NCI-H1092 (cell line): ENCODE results near the gene TIAM1.
"Not testable (repeated sequence)": the region's sequence is repeated elsewhere in the genome, so short reads cannot be mapped to it uniquely, and the experiment has no call there.

Source experiments
- DNase-seq: peaks from one replicate; lab custom pipeline; 2025; lab: John Stamatoyannopoulos, UW

TIAM1 gene

GRCh38 chr21:31252091-31252490 is 92.0 kb downstream of the TIAM1 start:
- DNase-seq: no peak

GRCh38 chr21:31251686-31252085 is 92.4 kb downstream of the TIAM1 start:
- DNase-seq: no peak

- no peak for DNase-seq
Measured at GRCh38 chr21:31248598-31248997, 95.5 kb downstream of the TIAM1 start.

- no peak for DNase-seq
Measured at GRCh38 chr21:31243611-31244010, 100.5 kb downstream of the TIAM1 start.

- no peak for DNase-seq
Measured at GRCh38 chr21:31236528-31236927, 107.5 kb downstream of the TIAM1 start.

GRCh38 chr21:31235671-31236450 is 108.2 kb downstream of the TIAM1 start:
- no peak for DNase-seq

GRCh38 chr21:31234936-31235335 is 109.1 kb downstream of the TIAM1 start:
- DNase-seq: no peak

- DNase-seq: no peak
Measured at GRCh38 chr21:31233711-31234110, 110.3 kb downstream of the TIAM1 start.

- no peak for DNase-seq
Measured at GRCh38 chr21:31232344-31232743, 111.7 kb downstream of the TIAM1 start.

GRCh38 chr21:31230937-31231336 is 113.1 kb downstream of the TIAM1 start:
- no peak for DNase-seq

- not testable (repeated sequence) for DNase-seq
Measured at GRCh38 chr21:31228723-31229122, 115.3 kb downstream of the TIAM1 start.

GRCh38 chr21:31225713-31226112 is 118.3 kb downstream of the TIAM1 start:
- DNase-seq: no peak

- no peak for DNase-seq
Measured at GRCh38 chr21:31222142-31222541, 121.9 kb downstream of the TIAM1 start.

GRCh38 chr21:31221043-31221442 is 123.0 kb downstream of the TIAM1 start:
- DNase-seq: no peak

GRCh38 chr21:31220575-31220974 is 123.5 kb downstream of the TIAM1 start:
- peak; percentile 38 for DNase-seq

- DNase-seq: no peak
Measured at GRCh38 chr21:31218830-31219608, 125.0 kb downstream of the TIAM1 start.

- no peak for DNase-seq
Measured at GRCh38 chr21:31216206-31216605, 127.9 kb downstream of the TIAM1 start.

GRCh38 chr21:31213787-31214186 is 130.3 kb downstream of the TIAM1 start:
- DNase-seq: no peak

GRCh38 chr21:31211836-31212235 is 132.2 kb downstream of the TIAM1 start:
- no peak for DNase-seq

GRCh38 chr21:31205412-31205811 is 138.6 kb downstream of the TIAM1 start:
- no peak for DNase-seq

- peak; percentile 5 for DNase-seq
Measured at GRCh38 chr21:31204801-31205200, 139.3 kb downstream of the TIAM1 start.

GRCh38 chr21:31203431-31204054 is 140.5 kb downstream of the TIAM1 start:
- DNase-seq: no peak

- DNase-seq: no peak
Measured at GRCh38 chr21:31201548-31201947, 142.5 kb downstream of the TIAM1 start.
